Endothelial cell of umbilical vein (primary cell): Measurements from ENCODE around the gene CTTN. TPM values are rescaled to one million over a fixed set of nuclear protein-coding genes. Genes with fewer than 3 reads are reported as not detected.

Source experiments
- BruUV-seq: library from RNA; stranded (reverse); fragments of 400-500 nt; replicated peaks from 2 replicates; lab custom pipeline; 2021; lab: Mats Ljungman, UMichigan
- CTCF ChIA-PET: fragments of 300-600, 350-600 bp; sonication (Branson Sonifier 250); formaldehyde crosslinking; loops from one replicate; lab custom pipeline; 2021; ENCODE audit warnings: antibody characterized with exemption, inconsistent platforms; lab: Charles Lee
- POLR2A ChIA-PET: fragments of 300-600, 350-600 bp; sonication (Branson Sonifier 250); formaldehyde crosslinking; loops from one replicate; lab custom pipeline; 2021; ENCODE audit warnings: antibody characterized with exemption, inconsistent platforms; lab: Charles Lee
- DNase-seq: peaks from one replicate; pipeline ENCODE4 v3.0.0-alpha.2; 2011; ENCODE audit warnings: low read depth, low spot score
- FAIRE-seq: peaks from 2 replicates; lab custom pipeline; 2011; peaks lifted over from hg19 to GRCh38; lab: Jason Lieb, UNC
- H2AFZ ChIP-seq: 2 replicates; pipeline ENCODE4 v1.6.0; 2012; ENCODE audit warnings: low read depth, low read length, control low read depth, inconsistent platforms
- H3K27ac ChIP-seq: 2 replicates; pipeline ENCODE4 v1.5.1; 2011; ENCODE audit warnings: low read depth, mild to moderate bottlenecking, control low read depth, low read length, moderate library complexity; ENCODE audit not compliant: insufficient read depth
- H3K27me3 ChIP-seq, 2 experiments: 2 replicates each; pipeline versions ENCODE4 v1.6.0 to v1.6.1; 2011; ENCODE audit warnings: low read length in 2 of 2, mixed read lengths in 1 of 2; ENCODE audit not compliant: control insufficient read depth in 2 of 2, insufficient read depth in 2 of 2
- H3K36me3 ChIP-seq, 2 experiments: 2 replicates in 1 of 2; 3 replicates in 1 of 2; pipeline ENCODE4 v1.5.1; 2011; ENCODE audit warnings: low read length in 2 of 2, mild to moderate bottlenecking in 1 of 2, moderate library complexity in 1 of 2; ENCODE audit not compliant: control insufficient read depth in 2 of 2, insufficient read depth in 2 of 2; ENCODE audit errors: extremely low read depth in 1 of 2
- H3K4me1 ChIP-seq: 3 replicates; pipeline ENCODE4 v1.5.1; 2011; ENCODE audit warnings: mild to moderate bottlenecking, low read length; ENCODE audit not compliant: control insufficient read depth, insufficient read depth; ENCODE audit errors: extremely low read depth
- H3K4me2 ChIP-seq: 2 replicates; pipeline ENCODE4 v1.6.1; 2011; ENCODE audit warnings: low read length, control low read depth, mixed read lengths; ENCODE audit not compliant: insufficient read depth
- H3K4me3 ChIP-seq, 3 experiments: fragments of 200-600 bp in 1 of 3; sonication (generic), shearing (Covaris generic) in 1 of 3; replicated peaks in 1 of 3; 2 replicates each; pipeline ENCODE4 v1.5.1; 2011 to 2016; ENCODE audit warnings: control low read depth in 3 of 3, low read length in 3 of 3, mild to moderate bottlenecking in 2 of 3, inconsistent platforms in 1 of 3, low read depth in 1 of 3, moderate library complexity in 1 of 3; ENCODE audit not compliant: insufficient read depth in 1 of 3
- H3K79me2 ChIP-seq: 2 replicates; pipeline ENCODE4 v1.6.0; 2012; ENCODE audit warnings: low read length, inconsistent platforms; ENCODE audit not compliant: control insufficient read depth, insufficient read depth
- H3K9ac ChIP-seq: replicated peaks from 2 replicates; pipeline ENCODE3; 2011; ENCODE audit warnings: low read length, control low read depth; ENCODE audit not compliant: insufficient read depth; ENCODE audit errors: extremely low read depth
- H3K9me1 ChIP-seq: replicated peaks from 3 replicates; pipeline ENCODE4 v1.6.0; 2011; ENCODE audit warnings: mild to moderate bottlenecking, low read length; ENCODE audit not compliant: control insufficient read depth, insufficient read depth; ENCODE audit errors: extremely low read depth
- H3K9me3 ChIP-seq: replicated peaks from 2 replicates; pipeline ENCODE4 v1.5.1; 2012; ENCODE audit warnings: low read length, inconsistent platforms; ENCODE audit not compliant: control insufficient read depth, insufficient read depth
- H4K20me1 ChIP-seq: replicated peaks from 2 replicates; pipeline ENCODE3; 2011; ENCODE audit warnings: mild to moderate bottlenecking, low read length; ENCODE audit not compliant: control insufficient read depth, insufficient read depth; ENCODE audit errors: extremely low read depth
- CTCF ChIP-seq, 2 donors: IDR thresholded peaks; 1 replicate in 1 of 2; 2 replicates in 1 of 2; pipeline ENCODE4 v1.5.1; 2011; ENCODE audit warnings: low read length in 2 of 2, mild to moderate bottlenecking in 2 of 2, moderate library complexity in 2 of 2, control low read depth in 1 of 2, inconsistent platforms in 1 of 2, low read depth in 1 of 2; ENCODE audit not compliant: insufficient read depth in 1 of 2; ENCODE audit errors: extremely low read depth in 1 of 2
- EZH2 ChIP-seq: IDR thresholded peaks from 2 replicates; pipeline ENCODE4 v1.6.1; 2012; ENCODE audit warnings: borderline replicate concordance, low read depth, mild to moderate bottlenecking, moderate library complexity, low read length, inconsistent platforms; ENCODE audit not compliant: severe bottlenecking
- FOS ChIP-seq: IDR thresholded peaks from 2 replicates; pipeline ENCODE4 v1.6.1; 2011; ENCODE audit warnings: mild to moderate bottlenecking, low read length, moderate library complexity, borderline replicate concordance; ENCODE audit not compliant: insufficient read depth
- GATA2 ChIP-seq: IDR thresholded peaks from 2 replicates; pipeline ENCODE4 v1.7.0; 2011; ENCODE audit warnings: low read depth, mild to moderate bottlenecking, moderate library complexity, mixed read lengths, low read length; ENCODE audit not compliant: insufficient read length, insufficient read depth
- JUN ChIP-seq: IDR thresholded peaks from 2 replicates; pipeline ENCODE4 v1.6.1; 2011; ENCODE audit warnings: borderline replicate concordance, low read depth; ENCODE audit not compliant: insufficient read length, insufficient read depth
- MAX ChIP-seq: IDR thresholded peaks from 2 replicates; pipeline ENCODE4 v1.6.1; 2011; ENCODE audit not compliant: insufficient read depth, insufficient read length
- MYC ChIP-seq: IDR thresholded peaks from one replicate; pipeline ENCODE4 v1.6.1; 2011; ENCODE audit warnings: mild to moderate bottlenecking, low read depth, low read length
- POLR2A ChIP-seq: IDR thresholded peaks from 2 replicates; pipeline ENCODE4 v1.6.1; 2012; ENCODE audit warnings: low read depth, mild to moderate bottlenecking, control low read depth, low read length
- POLR2AphosphoS5 ChIP-seq: IDR thresholded peaks from 2 replicates; pipeline ENCODE4 v1.6.1; 2012; ENCODE audit warnings: low read depth, mild to moderate bottlenecking, control low read depth, low read length, moderate library complexity; ENCODE audit not compliant: insufficient read depth
- dilution Hi-C: fragments of 300-500 bp; cut with MboI; formaldehyde crosslinking; loops from one replicate; pipeline ENCODE4 v1.15.0; 2019; ENCODE audit warnings: low sequenced_read_pairs; ENCODE audit not compliant: extremely low pct_ligation_motif_present
- intact Hi-C: fragments of 100-400 bp; cut with micrococcal nuclease; formaldehyde crosslinking; loops from one replicate; pipeline ENCODE4 v1.10.0; 2022
- polyA plus RNA-seq, 4 experiments: library from polyadenylated mRNA; depleted of rRNA in 3 of 4; stranded (reverse) in 3 of 4; unstranded in 1 of 4; fragments of >200 nt; gene quantifications; 2 replicates each; pipeline versions ENCODE4 v1.2.1 to v1.2.3, GENCODE V29; 2011 to 2012; ENCODE audit warnings: missing spikeins in 1 of 4
- total RNA-seq: library from RNA; stranded (reverse); gene quantifications from 2 replicates; pipeline ENCODE4 v1.2.3, GENCODE V29; 2021

CTTN gene
- total and polyA plus RNA-seq, 2 donors (not counting 3 experiments of a cell fraction or from before 2014, with no cell fraction given) = 161 to 330 TPM

GRCh38 chr11:70365544-70365927 lies 32.8 kb upstream of the CTTN start:
- DNase-seq = no peak
- Histone ChIP-seq H3K9me1 (no peaks in the 10 kb centered on the region), H3K36me3 (peaks cover 0 to 18% of the 10 kb centered on the region in 2 experiments), H2AFZ (no peak overlapping the region), H3K4me1 (peaks cover 13% of the 10 kb centered on the region), H3K4me3 (no peak overlapping the region), H3K9ac (no peak overlapping the region), H3K9me3 (no peaks in the 10 kb centered on the region), H3K79me2 (no peaks in the 10 kb centered on the region), H3K27ac (no peak overlapping the region), H4K20me1 (no peaks in the 10 kb centered on the region), H3K27me3 (no peaks in the 10 kb centered on the region), H3K4me2 (no peak overlapping the region)
- POLR2A ChIA-PET = interaction anchor here (0.6 kb wide), 1 partner anchor 36 kb away, joined by 3 read pairs; no protein-coding TSS in a partner anchor
- dilution Hi-C loops = no loop called here
- no TSS peak for BruUV-seq
- no peak for FAIRE-seq
- CTCF ChIA-PET = interaction anchor here (2.0 kb wide), 2 partner anchors 8 to 13 kb away, joined by 9 to 13 read pairs; no protein-coding TSS in a partner anchor
- intact Hi-C loops = no loop called here
- TF ChIP-seq FOS (no peak), POLR2A (no peak), JUN (no peak), GATA2 (no peak), MAX (no peak), EZH2 (no peak), POLR2AphosphoS5 (no peak), CTCF (IDR thresholded peaks at IDR 0.05; ENCODE audit: extremely low read depth in 1 of 2, insufficient read depth in 1 of 2, low read depth in 1 of 2, low read length in 2 of 2) (no peak), MYC (no peak)
